Brain microvascular endothelial cell (primary cell): ENCODE results near the gene PHF12.

Experiments
- DNase-seq: peaks from one replicate; pipeline ENCODE4 v3.0.0-alpha.2; 2020
- H3K27ac ChIP-seq: fragments of 250-450 bp; sonication (Bioruptor Pico); 2 replicates; pipeline ENCODE4 v1.5.1; 2020; ENCODE audit warnings: mild to moderate bottlenecking, moderate library complexity
- H3K27me3 ChIP-seq: fragments of 250-450 bp; sonication (Bioruptor Pico); replicated peaks from 2 replicates; pipeline ENCODE4 v1.5.1; 2020; ENCODE audit warnings: mild to moderate bottlenecking
- H3K36me3 ChIP-seq: fragments of 250-450 bp; sonication (Bioruptor Pico); replicated peaks from 2 replicates; pipeline ENCODE4 v1.5.1; 2020; ENCODE audit warnings: mild to moderate bottlenecking
- H3K4me3 ChIP-seq: 2 replicates; pipeline ENCODE4 v1.5.1; 2011; ENCODE audit warnings: low read depth, mild to moderate bottlenecking, control low read depth, low read length, moderate library complexity
- in situ Hi-C: cut with HindIII; loops from 2 replicates; pipeline ENCODE4 v1.10.0; 2017; ENCODE audit warnings: low sequenced_read_pairs, low pct_ligation_motif_present
- TF ChIP-seq, protein P1 (sequence below): IDR thresholded peaks from 2 replicates; pipeline ENCODE4 v1.5.1; 2011; ENCODE audit warnings: low read depth, mild to moderate bottlenecking, moderate library complexity, low read length, control low read depth, inconsistent platforms; ENCODE audit errors: missing control alignments

Gene PHF12

DNA sequence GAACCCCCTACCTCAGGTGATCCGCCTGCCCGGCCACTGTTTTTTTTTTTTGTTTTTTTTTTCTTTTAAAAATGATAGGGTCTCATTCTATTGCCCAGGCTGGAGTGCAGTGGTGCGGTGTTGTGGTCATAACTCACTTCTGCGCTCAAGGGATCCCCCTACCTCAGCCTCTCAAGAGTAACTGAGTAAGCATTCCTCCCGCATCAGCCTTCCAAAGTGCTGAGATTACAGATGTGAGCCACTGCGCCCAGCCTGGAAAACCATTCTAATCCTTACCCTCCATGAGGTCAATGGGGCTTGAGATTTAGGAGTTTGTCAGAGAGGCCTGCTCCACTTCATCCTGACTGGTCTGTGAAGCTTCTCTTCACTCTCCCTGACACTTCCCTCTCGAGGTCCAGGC is 84.0 kb downstream of the PHF12 start:
- in situ Hi-C loops: no loop called here
- TF ChIP-seq, protein P1, sequence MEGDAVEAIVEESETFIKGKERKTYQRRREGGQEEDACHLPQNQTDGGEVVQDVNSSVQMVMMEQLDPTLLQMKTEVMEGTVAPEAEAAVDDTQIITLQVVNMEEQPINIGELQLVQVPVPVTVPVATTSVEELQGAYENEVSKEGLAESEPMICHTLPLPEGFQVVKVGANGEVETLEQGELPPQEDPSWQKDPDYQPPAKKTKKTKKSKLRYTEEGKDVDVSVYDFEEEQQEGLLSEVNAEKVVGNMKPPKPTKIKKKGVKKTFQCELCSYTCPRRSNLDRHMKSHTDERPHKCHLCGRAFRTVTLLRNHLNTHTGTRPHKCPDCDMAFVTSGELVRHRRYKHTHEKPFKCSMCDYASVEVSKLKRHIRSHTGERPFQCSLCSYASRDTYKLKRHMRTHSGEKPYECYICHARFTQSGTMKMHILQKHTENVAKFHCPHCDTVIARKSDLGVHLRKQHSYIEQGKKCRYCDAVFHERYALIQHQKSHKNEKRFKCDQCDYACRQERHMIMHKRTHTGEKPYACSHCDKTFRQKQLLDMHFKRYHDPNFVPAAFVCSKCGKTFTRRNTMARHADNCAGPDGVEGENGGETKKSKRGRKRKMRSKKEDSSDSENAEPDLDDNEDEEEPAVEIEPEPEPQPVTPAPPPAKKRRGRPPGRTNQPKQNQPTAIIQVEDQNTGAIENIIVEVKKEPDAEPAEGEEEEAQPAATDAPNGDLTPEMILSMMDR: no peak
- Histone ChIP-seq H3K27me3 (no peaks in the 10 kb centered on the region), H3K36me3 (no peaks in the 10 kb centered on the region), H3K4me3 (no peak overlapping the region), H3K27ac (no peak overlapping the region)
- DNase-seq: no peak

DNA sequence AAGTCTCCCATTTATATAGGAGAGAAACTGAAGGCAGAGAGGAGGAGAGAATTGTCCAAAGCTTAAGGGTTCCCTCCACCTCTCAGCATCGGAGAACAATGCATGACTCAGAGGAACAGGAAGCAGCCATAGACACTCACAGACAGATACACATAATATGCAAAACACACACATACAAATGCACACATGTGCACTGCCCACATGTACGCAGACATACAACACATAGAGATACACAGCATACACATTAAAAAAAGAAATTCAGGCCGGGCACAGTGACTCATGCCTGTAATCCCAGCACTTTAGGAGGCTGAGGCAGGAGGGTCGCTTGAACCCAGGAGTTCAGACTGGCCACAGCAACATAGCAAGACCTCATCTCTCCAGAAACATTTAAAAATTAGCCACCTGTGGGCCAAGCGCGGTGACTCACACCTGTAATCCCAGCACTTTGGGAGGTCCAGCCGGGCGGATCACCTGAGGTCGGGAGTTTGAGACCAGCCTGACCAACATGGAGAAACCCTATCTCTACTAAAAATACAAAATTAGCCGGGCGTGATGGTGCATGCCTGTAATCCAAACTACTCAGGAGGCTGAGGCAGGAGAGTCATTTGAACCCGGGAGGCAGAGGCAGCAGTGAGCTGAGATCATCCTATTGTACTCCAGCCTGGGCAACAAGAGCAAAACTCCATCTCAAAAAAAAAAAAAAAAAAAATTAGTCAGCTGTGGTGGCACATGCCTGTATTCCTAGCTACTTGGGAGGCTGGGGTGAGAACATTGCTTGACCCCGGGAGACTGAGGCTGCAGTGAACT is 85.2 kb downstream of the PHF12 start:
- Histone ChIP-seq H3K27ac (no peak overlapping the region), H3K4me3 (no peak overlapping the region), H3K27me3 (no peaks in the 10 kb centered on the region), H3K36me3 (no peaks in the 10 kb centered on the region)
- DNase-seq: no peak
- in situ Hi-C loops: no loop called here
- TF ChIP-seq, protein P1: no peak

- TF ChIP-seq, protein P1: no peak
- in situ Hi-C loops: no loop called here
- DNase-seq: no peak
- Histone ChIP-seq H3K36me3 (peaks cover 6% of the 10 kb centered on the region), H3K27ac (no peak overlapping the region), H3K27me3 (no peaks in the 10 kb centered on the region), H3K4me3 (no peak overlapping the region)
Observed at GRCh38 chr17:28864991-28865849, 86.1 kb downstream of the PHF12 start.

GRCh38 chr17:28863953-28864352 is 87.4 kb downstream of the PHF12 start:
- H3K27ac ChIP-seq: no peak overlapping the region
- no peak for DNase-seq
- no peaks in the 10 kb centered on the region for H3K27me3 ChIP-seq
- in situ Hi-C loops: no loop called here
- no peak overlapping the region for H3K4me3 ChIP-seq
- H3K36me3 ChIP-seq: peaks cover 14% of the 10 kb centered on the region
- TF ChIP-seq, protein P1: no peak

- DNase-seq: no peak
- Histone ChIP-seq H3K27me3 (no peaks in the 10 kb centered on the region), H3K4me3 (no peak overlapping the region), H3K27ac (no peak overlapping the region), H3K36me3 (peaks cover 28% of the 10 kb centered on the region)
- TF ChIP-seq, protein P1: no peak
- in situ Hi-C loops: no loop called here
Observed at GRCh38 chr17:28862561-28862960, 88.8 kb downstream of the PHF12 start.
